ENCODE measurements around the gene TRIM59.

TRIM59 gene

GRCh38 chr3:160480931-160481330 is 31.3 kb upstream of the TRIM59 start:
- no peak overlapping the region for H3K27ac ChIP-seq (ENCODE audit: insufficient read depth in 1 of 2, low read depth in 1 of 2, low read length in 2 of 2, poor library complexity in 1 of 2, severe bottlenecking in 2 of 2)
- no peaks in the 10 kb centered on the region for H3K36me3 ChIP-seq (ENCODE audit: control insufficient read depth in 4 of 4, insufficient read depth in 4 of 4, low read length in 3 of 4)
- no peak overlapping the region for H3K4me3 ChIP-seq (ENCODE audit: control insufficient read depth in 1 of 7, extremely low read depth in 1 of 7, insufficient read depth in 4 of 7, low read depth in 2 of 7, low read length in 6 of 7)
- no peak for DNase-seq
- H3K27me3 ChIP-seq (replicated peaks in 2 of 5; ENCODE audit: control insufficient read depth in 4 of 5, insufficient read depth in 5 of 5, low read length in 4 of 5), result no peaks in the 10 kb centered on the region
- POLR2A ChIA-PET, result no interaction called here
- peaks cover 0 to 9% (median 1%) of the 10 kb centered on the region in 4 experiments for H3K4me1 ChIP-seq (ENCODE audit: control extremely low read depth in 1 of 4, control insufficient read depth in 4 of 4, insufficient read depth in 4 of 4, low read length in 3 of 4)
- CTCF ChIA-PET, result no interaction called here
- WGBS (ENCODE audit: insufficient coverage), result 100% methylated on average over 5 of the region's 5 CpGs
- no peaks in the 10 kb centered on the region for H3K9me3 ChIP-seq (ENCODE audit: control extremely low read depth in 1 of 5, control insufficient read depth in 4 of 5, insufficient read depth in 2 of 5, low read depth in 1 of 5, low read length in 4 of 5)

GRCh38 chr3:160479376-160479775 is 29.8 kb upstream of the TRIM59 start:
- POLR2A ChIA-PET, result no interaction called here
- H3K36me3 ChIP-seq (ENCODE audit: control insufficient read depth in 4 of 4, insufficient read depth in 4 of 4, low read length in 3 of 4), result no peaks in the 10 kb centered on the region
- 96% methylated on average over 8 of the region's 10 CpGs for WGBS (ENCODE audit: insufficient coverage)

GRCh38 chr3:160478338-160478737 is 28.8 kb upstream of the TRIM59 start:
- CTCF ChIA-PET, result interaction anchor here (0.7 kb wide), 1 partner anchor 1156 kb away, joined by 4 read pairs; no protein-coding TSS in a partner anchor
- no peak for DNase-seq

More at GRCh38 chr3:160479376-160479775, 29.8 kb upstream of the TRIM59 start:
- no peak for DNase-seq
- CTCF ChIA-PET, result interaction anchor here (1.1 kb wide), 1 partner anchor 19 kb away, joined by 3 read pairs; no protein-coding TSS in a partner anchor
- Histone ChIP-seq H3K27ac (ENCODE audit: insufficient read depth in 1 of 2, low read depth in 1 of 2, low read length in 2 of 2, poor library complexity in 1 of 2, severe bottlenecking in 2 of 2) (no peak overlapping the region), H3K4me3 (ENCODE audit: control insufficient read depth in 1 of 7, extremely low read depth in 1 of 7, insufficient read depth in 4 of 7, low read depth in 2 of 7, low read length in 6 of 7) (no peak overlapping the region), H3K9me3 (ENCODE audit: control extremely low read depth in 1 of 5, control insufficient read depth in 4 of 5, insufficient read depth in 2 of 5, low read depth in 1 of 5, low read length in 4 of 5) (no peaks in the 10 kb centered on the region), H3K4me1 (ENCODE audit: control extremely low read depth in 1 of 4, control insufficient read depth in 4 of 4, insufficient read depth in 4 of 4, low read length in 3 of 4) (peaks cover 0 to 8% (median 2%) of the 10 kb centered on the region in 4 experiments), H3K27me3 (replicated peaks in 2 of 5; ENCODE audit: control insufficient read depth in 4 of 5, insufficient read depth in 5 of 5, low read length in 4 of 5) (no peaks in the 10 kb centered on the region)

GRCh38 chr3:160477750-160478149 is 28.2 kb upstream of the TRIM59 start:
- Histone ChIP-seq H3K36me3 (ENCODE audit: control insufficient read depth in 4 of 4, insufficient read depth in 4 of 4, low read length in 3 of 4) (no peaks in the 10 kb centered on the region), H3K4me3 (ENCODE audit: control insufficient read depth in 1 of 7, extremely low read depth in 1 of 7, insufficient read depth in 4 of 7, low read depth in 2 of 7, low read length in 6 of 7) (no peak overlapping the region), H3K27me3 (replicated peaks in 2 of 5; ENCODE audit: control insufficient read depth in 4 of 5, insufficient read depth in 5 of 5, low read length in 4 of 5) (no peaks in the 10 kb centered on the region), H3K27ac (ENCODE audit: insufficient read depth in 1 of 2, low read depth in 1 of 2, low read length in 2 of 2, poor library complexity in 1 of 2, severe bottlenecking in 2 of 2) (no peak overlapping the region), H3K4me1 (ENCODE audit: control extremely low read depth in 1 of 4, control insufficient read depth in 4 of 4, insufficient read depth in 4 of 4, low read length in 3 of 4) (peaks cover 0 to 8% (median 2%) of the 10 kb centered on the region in 4 experiments), H3K9me3 (ENCODE audit: control extremely low read depth in 1 of 5, control insufficient read depth in 4 of 5, insufficient read depth in 2 of 5, low read depth in 1 of 5, low read length in 4 of 5) (no peaks in the 10 kb centered on the region)
- ChIA-PET POLR2A (no interaction called here), CTCF (interaction anchor here (0.7 kb wide), 1 partner anchor 1155 kb away, joined by 4 read pairs; no protein-coding TSS in a partner anchor)
- DNase-seq, result no peak
- WGBS (ENCODE audit: insufficient coverage), result 96% methylated on average over 5 of the region's 5 CpGs

More at GRCh38 chr3:160478338-160478737, 28.8 kb upstream of the TRIM59 start:
- WGBS (ENCODE audit: insufficient coverage), result 100% methylated on average over 4 of the region's 5 CpGs
- no peaks in the 10 kb centered on the region for H3K27me3 ChIP-seq (replicated peaks in 2 of 5; ENCODE audit: control insufficient read depth in 4 of 5, insufficient read depth in 5 of 5, low read length in 4 of 5)
- peaks cover 0 to 8% (median 2%) of the 10 kb centered on the region in 4 experiments for H3K4me1 ChIP-seq (ENCODE audit: control extremely low read depth in 1 of 4, control insufficient read depth in 4 of 4, insufficient read depth in 4 of 4, low read length in 3 of 4)
- no peak overlapping the region for H3K27ac ChIP-seq (ENCODE audit: insufficient read depth in 1 of 2, low read depth in 1 of 2, low read length in 2 of 2, poor library complexity in 1 of 2, severe bottlenecking in 2 of 2)
- no peaks in the 10 kb centered on the region for H3K36me3 ChIP-seq (ENCODE audit: control insufficient read depth in 4 of 4, insufficient read depth in 4 of 4, low read length in 3 of 4)
- POLR2A ChIA-PET, result no interaction called here
- no peak overlapping the region for H3K4me3 ChIP-seq (ENCODE audit: control insufficient read depth in 1 of 7, extremely low read depth in 1 of 7, insufficient read depth in 4 of 7, low read depth in 2 of 7, low read length in 6 of 7)
- no peaks in the 10 kb centered on the region for H3K9me3 ChIP-seq (ENCODE audit: control extremely low read depth in 1 of 5, control insufficient read depth in 4 of 5, insufficient read depth in 2 of 5, low read depth in 1 of 5, low read length in 4 of 5)

- POLR2A ChIA-PET, result no interaction called here
- Histone ChIP-seq H3K36me3 (ENCODE audit: control insufficient read depth in 4 of 4, insufficient read depth in 4 of 4, low read length in 3 of 4) (no peaks in the 10 kb centered on the region), H3K9me3 (ENCODE audit: control extremely low read depth in 1 of 5, control insufficient read depth in 4 of 5, insufficient read depth in 2 of 5, low read depth in 1 of 5, low read length in 4 of 5) (peaks cover 0 to 8% (median 5%) of the 10 kb centered on the region in 5 experiments), H3K27me3 (replicated peaks in 2 of 5; ENCODE audit: control insufficient read depth in 4 of 5, insufficient read depth in 5 of 5, low read length in 4 of 5) (no peaks in the 10 kb centered on the region), H3K4me3 (ENCODE audit: control insufficient read depth in 1 of 7, extremely low read depth in 1 of 7, insufficient read depth in 4 of 7, low read depth in 2 of 7, low read length in 6 of 7) (no peak overlapping the region), H3K27ac (ENCODE audit: insufficient read depth in 1 of 2, low read depth in 1 of 2, low read length in 2 of 2, poor library complexity in 1 of 2, severe bottlenecking in 2 of 2) (no peak overlapping the region), H3K4me1 (ENCODE audit: control extremely low read depth in 1 of 4, control insufficient read depth in 4 of 4, insufficient read depth in 4 of 4, low read length in 3 of 4) (peaks cover 0 to 8% (median 2%) of the 10 kb centered on the region in 4 experiments)
- 100% methylated on average over 1 of the region's 2 CpGs for WGBS (ENCODE audit: insufficient coverage)
- DNase-seq, result no peak
- CTCF ChIA-PET, result no interaction called here
Measured at GRCh38 chr3:160475884-160476283, 26.3 kb upstream of the TRIM59 start.

DNA sequence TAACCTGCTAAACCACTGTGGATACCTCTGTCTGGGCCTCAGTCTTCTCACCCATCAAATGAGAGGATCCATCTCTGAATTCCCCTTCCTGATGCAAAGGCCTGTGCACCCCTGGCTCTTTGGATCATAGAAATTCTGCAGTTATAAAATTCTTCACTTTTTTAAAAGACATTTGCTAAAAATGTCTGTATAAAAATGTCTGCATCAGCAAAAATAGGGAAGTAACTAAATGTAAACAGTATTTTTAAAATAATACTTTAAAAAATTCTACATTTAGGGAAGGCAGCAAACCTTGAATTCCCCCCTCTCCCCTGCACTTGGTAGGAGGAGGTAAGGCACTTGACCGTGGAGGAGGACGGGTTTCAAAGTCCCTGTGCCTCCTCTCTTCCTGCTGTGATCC is 25.6 kb upstream of the TRIM59 start:
- Histone ChIP-seq H3K27ac (ENCODE audit: insufficient read depth in 1 of 2, low read depth in 1 of 2, low read length in 2 of 2, poor library complexity in 1 of 2, severe bottlenecking in 2 of 2) (no peak overlapping the region), H3K36me3 (ENCODE audit: control insufficient read depth in 4 of 4, insufficient read depth in 4 of 4, low read length in 3 of 4) (no peaks in the 10 kb centered on the region), H3K4me1 (ENCODE audit: control extremely low read depth in 1 of 4, control insufficient read depth in 4 of 4, insufficient read depth in 4 of 4, low read length in 3 of 4) (peaks cover 0 to 8% (median 2%) of the 10 kb centered on the region in 4 experiments), H3K9me3 (ENCODE audit: control extremely low read depth in 1 of 5, control insufficient read depth in 4 of 5, insufficient read depth in 2 of 5, low read depth in 1 of 5, low read length in 4 of 5) (peaks cover 0 to 15% (median 11%) of the 10 kb centered on the region in 5 experiments), H3K4me3 (ENCODE audit: control insufficient read depth in 1 of 7, extremely low read depth in 1 of 7, insufficient read depth in 4 of 7, low read depth in 2 of 7, low read length in 6 of 7) (no peak overlapping the region), H3K27me3 (replicated peaks in 2 of 5; ENCODE audit: control insufficient read depth in 4 of 5, insufficient read depth in 5 of 5, low read length in 4 of 5) (no peaks in the 10 kb centered on the region)
- CTCF ChIA-PET, result interaction anchor here (0.7 kb wide), 1 partner anchor 9 kb away, joined by 3 read pairs; no protein-coding TSS in a partner anchor
- POLR2A ChIA-PET, result no interaction called here
- no peak for DNase-seq
- 40% methylated on average over 2 of the region's 2 CpGs for WGBS (ENCODE audit: insufficient coverage)

DNA sequence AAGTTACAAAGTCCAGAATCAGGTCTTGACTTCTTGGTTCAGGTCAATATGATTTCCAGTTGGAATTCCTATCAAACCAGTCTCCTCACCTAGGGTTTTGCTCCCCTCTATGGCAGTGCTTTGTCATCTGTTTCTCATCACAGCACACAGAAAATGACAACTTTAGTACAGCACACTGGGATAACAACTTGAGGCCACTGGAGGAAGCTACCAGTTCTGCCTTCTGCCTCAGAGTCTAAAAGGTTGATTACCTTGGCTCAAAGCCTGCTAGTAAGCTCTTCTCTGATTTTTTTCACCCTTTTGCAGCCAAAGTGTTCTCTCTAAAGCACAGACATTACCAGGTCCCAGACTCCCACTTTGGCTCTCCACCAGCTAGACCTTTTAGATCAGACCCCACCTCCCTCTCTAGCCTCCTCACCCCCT is 24.8 kb upstream of the TRIM59 start:
- H3K27ac ChIP-seq (ENCODE audit: insufficient read depth in 1 of 2, low read depth in 1 of 2, low read length in 2 of 2, poor library complexity in 1 of 2, severe bottlenecking in 2 of 2), result no peak overlapping the region
- POLR2A ChIA-PET, result no interaction called here
- no peaks in the 10 kb centered on the region for H3K36me3 ChIP-seq (ENCODE audit: control insufficient read depth in 4 of 4, insufficient read depth in 4 of 4, low read length in 3 of 4)
- CTCF ChIA-PET, result interaction anchor here (0.7 kb wide), 1 partner anchor 10 kb away, joined by 3 read pairs; no protein-coding TSS in a partner anchor
- peaks cover 0 to 17% (median 13%) of the 10 kb centered on the region in 5 experiments for H3K9me3 ChIP-seq (ENCODE audit: control extremely low read depth in 1 of 5, control insufficient read depth in 4 of 5, insufficient read depth in 2 of 5, low read depth in 1 of 5, low read length in 4 of 5)
- no peak overlapping the region for H3K4me3 ChIP-seq (ENCODE audit: control insufficient read depth in 1 of 7, extremely low read depth in 1 of 7, insufficient read depth in 4 of 7, low read depth in 2 of 7, low read length in 6 of 7)
- H3K4me1 ChIP-seq (ENCODE audit: control extremely low read depth in 1 of 4, control insufficient read depth in 4 of 4, insufficient read depth in 4 of 4, low read length in 3 of 4), result peaks cover 0 to 8% (median 2%) of the 10 kb centered on the region in 4 experiments
- DNase-seq, result no peak
- no peaks in the 10 kb centered on the region for H3K27me3 ChIP-seq (replicated peaks in 2 of 5; ENCODE audit: control insufficient read depth in 4 of 5, insufficient read depth in 5 of 5, low read length in 4 of 5)

Data from common myeloid progenitor, CD34-positive (primary cell).